CD1c-positive myeloid dendritic cell (primary cell): ENCODE results near the gene UBE2S.
"Not testable (repeated sequence)": the region's sequence is repeated elsewhere in the genome, so short reads cannot be mapped to it uniquely, and the experiment has no call there.

Source experiments
- DNase-seq: peaks from one replicate; pipeline ENCODE4 v3.0.0-alpha.2; 2016; ENCODE audit errors: extremely low spot score

UBE2S gene

DNA sequence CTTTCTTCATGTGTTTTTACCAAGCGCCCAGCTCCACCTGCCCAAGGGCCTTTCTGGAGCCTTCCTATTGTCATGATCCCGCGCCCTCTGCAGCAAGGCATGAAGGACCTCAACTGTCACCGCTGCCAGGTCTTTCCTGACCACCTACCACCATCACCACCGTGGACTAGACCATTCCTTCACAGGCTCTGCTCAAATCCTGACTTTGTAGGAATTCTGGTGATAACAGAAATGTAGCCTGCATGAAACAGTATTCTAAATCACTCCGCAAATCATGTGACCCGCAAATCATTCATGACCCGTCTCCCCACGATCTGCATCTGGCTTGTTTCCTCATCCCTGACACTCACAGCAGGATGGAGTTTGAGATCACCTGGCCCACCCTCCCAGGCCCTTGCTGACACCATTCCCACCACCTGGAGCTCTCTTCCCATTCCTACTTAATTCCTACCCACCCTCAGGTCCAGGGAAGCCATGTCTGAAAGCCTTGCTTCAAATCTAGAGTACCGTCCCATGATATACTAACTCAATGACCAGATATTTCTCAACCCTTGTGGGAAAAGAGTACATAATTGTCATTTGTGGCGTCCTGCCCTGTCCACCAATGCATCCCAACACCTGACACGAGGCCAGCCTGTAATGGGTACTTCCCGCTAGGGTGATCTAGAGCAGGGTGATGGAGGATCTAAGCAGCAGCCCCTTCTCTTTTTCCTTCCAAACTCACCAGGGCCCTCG, 1.3 kb downstream of the UBE2S start:
- DNase-seq, result no peak

DNA sequence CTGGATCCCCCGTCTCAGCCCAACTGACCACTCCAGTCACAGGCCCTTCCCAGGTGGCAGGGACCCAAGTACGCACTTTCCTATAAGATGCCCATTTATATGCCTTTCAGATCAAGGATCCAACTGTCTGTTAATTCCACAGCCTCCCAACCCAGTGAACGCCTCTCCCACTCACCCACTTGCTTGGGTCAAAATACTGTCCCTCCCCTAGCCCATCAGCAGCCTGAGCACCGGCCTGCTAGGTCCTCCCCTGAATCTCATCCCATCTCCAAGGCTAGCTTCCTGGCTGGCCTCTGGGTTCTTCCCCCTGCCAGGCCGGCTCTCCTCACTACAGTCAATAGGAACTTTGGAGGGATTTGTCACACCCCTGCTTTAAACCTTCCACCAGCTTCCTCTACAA, 1.9 kb downstream of the UBE2S start:
- no peak for DNase-seq

DNA sequence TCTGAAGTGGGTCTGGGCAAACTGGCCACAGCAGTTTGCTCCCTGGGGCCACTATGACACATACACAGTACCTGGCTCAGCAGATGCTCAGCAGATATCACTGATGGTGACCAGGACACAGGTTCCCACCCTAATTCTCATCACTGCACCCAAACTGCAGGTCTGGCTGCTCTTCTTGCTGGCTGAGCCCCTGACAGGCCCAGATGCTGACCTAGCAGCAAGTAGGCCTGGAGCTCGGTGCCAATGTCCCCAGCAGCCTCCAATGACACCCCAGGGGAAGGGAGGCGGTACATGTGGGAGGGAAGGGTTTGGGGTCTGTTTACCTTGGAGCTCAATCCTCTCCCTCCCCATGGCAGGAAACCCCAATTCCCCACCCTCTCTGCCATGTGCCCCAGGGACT, 5.1 kb downstream of the UBE2S start:
- no peak for DNase-seq

DNA sequence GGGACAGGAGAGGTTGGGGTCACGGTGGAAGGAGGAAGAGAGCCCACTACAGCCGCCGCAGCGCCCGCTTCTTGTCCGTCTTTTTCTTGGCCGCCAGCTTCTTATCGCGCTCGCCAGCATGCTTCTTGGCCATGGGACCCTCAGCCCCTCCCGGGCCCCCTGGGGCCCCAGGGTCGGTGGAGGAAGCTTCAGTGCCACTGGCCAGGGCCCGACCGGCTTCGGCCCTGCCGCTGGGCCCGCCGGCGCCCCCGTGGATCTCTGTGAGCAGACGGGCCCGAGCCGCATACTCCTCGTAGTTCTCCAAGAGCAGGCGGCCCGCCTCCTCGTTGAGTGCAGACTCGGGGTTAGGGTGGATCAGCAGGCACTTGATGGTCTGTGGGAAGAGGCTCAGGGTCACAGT, 6.2 kb downstream of the UBE2S start:
- DNase-seq, result not testable (repeated sequence)

- no peak for DNase-seq
These were observed 7.1 kb downstream of the UBE2S start for GRCh38 chr19:55400281-55401087.

DNA sequence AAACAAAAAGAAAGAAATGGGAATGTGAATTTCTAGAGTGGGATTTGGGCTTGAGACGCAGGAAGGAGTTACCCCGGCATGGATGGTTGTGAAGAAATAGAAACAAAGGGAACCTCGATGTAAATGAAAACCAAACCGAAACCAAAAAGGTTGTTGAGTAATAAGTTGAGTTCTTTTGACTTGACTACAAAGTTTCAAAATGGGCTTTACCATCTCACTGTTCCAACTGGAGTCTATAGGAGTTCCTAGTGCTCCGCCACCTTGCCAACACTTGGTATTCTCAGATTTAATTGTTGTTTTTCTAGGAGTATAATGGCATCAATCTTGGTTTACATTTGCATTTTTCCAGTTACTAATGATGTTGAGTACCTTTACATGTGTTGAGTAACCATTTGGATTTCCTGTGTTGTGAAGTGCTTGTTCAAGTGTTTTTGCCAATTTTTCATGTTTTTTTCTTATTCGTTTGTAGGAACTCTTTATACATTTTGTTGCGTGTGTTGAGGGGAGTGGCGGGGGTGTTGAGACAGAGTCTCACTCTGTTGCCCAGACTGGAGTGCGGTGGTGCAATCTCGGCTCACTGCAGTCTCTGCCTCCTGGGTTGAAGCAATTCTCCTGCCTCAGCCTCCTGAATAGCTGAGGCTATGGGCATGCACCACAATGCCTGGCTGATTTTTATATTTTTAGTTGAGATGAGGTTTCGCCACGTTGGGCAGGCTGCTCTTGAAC, 9.2 kb downstream of the UBE2S start:
- DNase-seq, result peak; percentile 67

- no peak for DNase-seq
These were observed 14.5 kb downstream of the UBE2S start for GRCh38 chr19:55392820-55393761.

DNA sequence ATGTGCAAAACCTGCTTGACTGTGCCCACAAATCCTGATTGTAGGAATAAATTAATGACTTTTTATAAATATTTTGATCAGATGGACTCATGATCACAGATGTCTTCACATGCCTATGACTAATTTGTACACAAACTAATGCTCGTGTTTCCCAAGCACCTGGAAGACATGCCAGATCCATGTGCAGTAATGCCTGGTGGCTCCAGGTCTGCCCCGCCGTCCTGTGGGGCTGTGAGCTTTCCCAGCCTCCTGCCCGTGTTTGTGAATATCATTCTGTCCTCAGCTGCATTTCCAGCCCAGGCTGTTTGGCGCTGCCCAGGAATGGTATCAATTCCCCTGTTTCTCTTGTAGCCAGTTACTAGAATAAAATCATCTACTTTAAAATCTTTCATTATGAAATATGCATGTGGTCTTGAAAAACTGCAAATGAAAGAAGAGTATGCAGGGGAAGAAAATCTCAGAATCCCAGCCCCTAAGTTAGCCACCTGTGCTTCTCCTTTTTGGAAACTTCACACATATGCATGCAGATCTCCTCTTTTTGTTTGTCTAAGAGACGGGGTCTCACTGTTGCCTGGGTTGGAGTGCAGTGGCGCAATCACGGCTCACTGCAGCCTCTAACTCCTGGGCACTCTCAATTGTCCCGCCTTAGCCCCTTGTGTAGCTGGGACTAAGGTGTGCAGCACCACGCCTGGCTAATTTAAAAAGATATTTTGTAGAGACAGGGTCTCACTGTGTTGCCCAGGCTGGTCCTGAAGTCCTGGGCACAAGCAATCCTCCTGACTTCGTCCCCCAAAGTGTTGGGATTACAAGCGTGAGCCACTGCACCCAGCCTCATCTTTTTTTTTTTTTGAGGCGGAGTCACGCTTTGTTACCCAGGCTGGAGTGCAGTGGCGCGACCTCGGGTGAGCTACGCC, 15.6 kb downstream of the UBE2S start:
- no peak for DNase-seq

GRCh38 chr19:55391191-55391670, 16.4 kb downstream of the UBE2S start:
- DNase-seq, result no peak

DNA sequence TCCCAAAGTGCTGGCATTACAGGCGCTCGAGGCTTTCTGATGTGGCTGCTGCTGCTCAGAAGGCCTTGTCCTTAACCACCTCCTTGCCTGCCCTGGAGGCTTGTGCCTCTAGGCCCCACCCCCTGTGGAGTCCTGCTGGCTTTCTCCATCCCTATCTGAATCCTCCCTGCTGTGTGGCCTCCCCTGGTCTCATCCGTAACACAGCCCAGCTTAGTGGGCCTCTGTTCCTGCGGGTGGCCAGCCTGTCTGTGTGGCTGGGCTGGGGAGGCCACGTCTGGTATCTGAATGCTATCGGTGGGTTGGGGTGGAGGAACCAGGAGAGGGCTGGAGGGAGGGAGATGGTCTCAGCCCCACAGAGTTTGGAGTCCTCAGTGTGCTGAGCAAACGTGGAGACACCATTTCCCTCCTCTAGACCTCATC, 17.1 kb downstream of the UBE2S start:
- no peak for DNase-seq

GRCh38 chr19:55389386-55390317, 17.9 kb downstream of the UBE2S start:
- no peak for DNase-seq

GRCh38 chr19:55387736-55388497, 19.7 kb downstream of the UBE2S start:
- DNase-seq, result no peak

GRCh38 chr19:55386493-55386971, 21.1 kb downstream of the UBE2S start:
- DNase-seq, result no peak

- peak; percentile 100 for DNase-seq
These were observed 21.7 kb downstream of the UBE2S start, which contains the start of gene RPL28 for GRCh38 chr19:55385724-55386492. Gene RPL28 (plus strand): TSS chr19:55385932. CDS start chr19:55386358, 426 bp downstream.

DNA sequence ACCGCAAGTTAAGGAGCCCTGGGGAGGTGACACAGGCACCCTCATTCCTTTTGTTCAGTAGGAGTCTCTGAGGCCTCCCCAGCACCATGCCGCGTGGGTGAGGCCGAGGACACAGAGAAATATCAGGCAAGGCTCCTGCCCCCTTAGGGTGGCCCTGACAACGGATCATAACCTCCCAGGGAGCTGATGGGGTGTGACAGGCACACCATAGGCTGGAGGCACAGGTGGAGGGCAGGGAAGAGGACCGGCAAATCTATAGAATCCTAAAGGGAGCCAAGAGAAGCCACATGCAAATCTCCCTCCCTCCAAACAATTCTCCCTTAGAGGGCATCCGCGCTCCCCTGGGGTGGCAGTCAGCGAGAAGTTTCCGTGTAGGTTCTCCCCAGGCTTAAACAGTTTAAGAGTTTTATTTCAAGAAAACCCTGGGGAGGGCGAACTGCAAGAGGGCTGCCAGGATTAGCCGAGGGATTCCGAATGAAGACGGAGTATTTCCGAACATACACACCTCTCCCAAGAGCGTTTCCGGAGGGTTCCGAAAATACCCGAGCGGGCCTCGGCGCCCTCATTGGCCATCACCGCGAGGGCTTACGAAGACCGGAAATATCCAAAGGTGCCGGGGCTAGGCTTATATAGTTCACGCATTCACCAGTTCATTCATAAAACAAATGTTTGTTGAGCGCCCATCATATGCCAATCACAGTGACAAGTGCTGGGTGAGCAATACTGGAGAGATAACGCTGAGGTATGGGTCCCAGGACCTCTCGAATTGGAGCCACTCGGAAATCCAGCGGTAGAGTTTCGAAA, 22.5 kb downstream of the UBE2S start:
- peak; percentile 98 for DNase-seq
